PFSK-1 (cell line): ENCODE results near the gene CUL9.

Source experiments
- FOXP2 ChIP-seq: optimal IDR thresholded peaks from 2 replicates; pipeline ENCODE3; 2011; ENCODE audit warnings: borderline replicate concordance, control low read depth, inconsistent platforms; ENCODE audit not compliant: insufficient read depth; ENCODE audit errors: extremely low read length, extremely low read depth
- POLR2AphosphoS5 ChIP-seq: IDR thresholded peaks from 2 replicates; pipeline ENCODE4 v1.6.1; 2012; ENCODE audit warnings: low read depth, mild to moderate bottlenecking, control low read depth, low read length, moderate library complexity
- SIN3A ChIP-seq: IDR thresholded peaks from 2 replicates; pipeline ENCODE4 v1.6.1; 2012; ENCODE audit warnings: mild to moderate bottlenecking, low read length, moderate library complexity, borderline replicate concordance; ENCODE audit not compliant: insufficient read depth
- TAF1 ChIP-seq: IDR thresholded peaks from 2 replicates; pipeline ENCODE4 v1.6.1; 2012; ENCODE audit warnings: low read length, control low read depth, borderline replicate concordance; ENCODE audit not compliant: insufficient read depth
- TF ChIP-seq, protein P1 (sequence below), 2 experiments: IDR thresholded peaks; 2 replicates each; pipeline versions ENCODE4 v1.6.1 to v1.8.0; 2011 to 2012; ENCODE audit warnings: low read depth in 2 of 2, low read length in 2 of 2, control low read depth in 1 of 2, inconsistent platforms in 1 of 2, mild to moderate bottlenecking in 1 of 2, moderate library complexity in 1 of 2; ENCODE audit not compliant: insufficient read depth in 1 of 2

CUL9 gene

DNA sequence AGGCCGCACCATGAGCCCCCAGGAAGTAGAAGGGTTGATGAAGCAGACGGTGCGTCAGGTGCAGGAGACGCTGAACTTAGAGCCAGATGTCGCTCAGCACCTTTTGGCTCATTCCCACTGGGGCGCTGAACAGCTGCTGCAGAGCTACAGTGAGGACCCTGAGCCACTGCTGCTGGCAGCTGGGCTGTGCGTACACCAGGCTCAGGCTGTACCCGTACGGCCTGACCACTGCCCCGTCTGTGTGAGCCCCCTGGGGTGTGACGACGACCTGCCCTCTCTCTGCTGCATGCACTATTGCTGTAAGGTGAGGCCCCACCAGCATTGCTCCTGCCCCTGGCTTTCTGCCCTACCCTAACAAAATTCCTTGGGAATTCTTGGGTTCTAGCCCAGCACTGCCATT lies 34.2 kb downstream of the CUL9 start:
- TF ChIP-seq POLR2AphosphoS5 (no peak), TAF1 (no peak), SIN3A (no peak), FOXP2 (no peak)
- TF ChIP-seq, protein P1, sequence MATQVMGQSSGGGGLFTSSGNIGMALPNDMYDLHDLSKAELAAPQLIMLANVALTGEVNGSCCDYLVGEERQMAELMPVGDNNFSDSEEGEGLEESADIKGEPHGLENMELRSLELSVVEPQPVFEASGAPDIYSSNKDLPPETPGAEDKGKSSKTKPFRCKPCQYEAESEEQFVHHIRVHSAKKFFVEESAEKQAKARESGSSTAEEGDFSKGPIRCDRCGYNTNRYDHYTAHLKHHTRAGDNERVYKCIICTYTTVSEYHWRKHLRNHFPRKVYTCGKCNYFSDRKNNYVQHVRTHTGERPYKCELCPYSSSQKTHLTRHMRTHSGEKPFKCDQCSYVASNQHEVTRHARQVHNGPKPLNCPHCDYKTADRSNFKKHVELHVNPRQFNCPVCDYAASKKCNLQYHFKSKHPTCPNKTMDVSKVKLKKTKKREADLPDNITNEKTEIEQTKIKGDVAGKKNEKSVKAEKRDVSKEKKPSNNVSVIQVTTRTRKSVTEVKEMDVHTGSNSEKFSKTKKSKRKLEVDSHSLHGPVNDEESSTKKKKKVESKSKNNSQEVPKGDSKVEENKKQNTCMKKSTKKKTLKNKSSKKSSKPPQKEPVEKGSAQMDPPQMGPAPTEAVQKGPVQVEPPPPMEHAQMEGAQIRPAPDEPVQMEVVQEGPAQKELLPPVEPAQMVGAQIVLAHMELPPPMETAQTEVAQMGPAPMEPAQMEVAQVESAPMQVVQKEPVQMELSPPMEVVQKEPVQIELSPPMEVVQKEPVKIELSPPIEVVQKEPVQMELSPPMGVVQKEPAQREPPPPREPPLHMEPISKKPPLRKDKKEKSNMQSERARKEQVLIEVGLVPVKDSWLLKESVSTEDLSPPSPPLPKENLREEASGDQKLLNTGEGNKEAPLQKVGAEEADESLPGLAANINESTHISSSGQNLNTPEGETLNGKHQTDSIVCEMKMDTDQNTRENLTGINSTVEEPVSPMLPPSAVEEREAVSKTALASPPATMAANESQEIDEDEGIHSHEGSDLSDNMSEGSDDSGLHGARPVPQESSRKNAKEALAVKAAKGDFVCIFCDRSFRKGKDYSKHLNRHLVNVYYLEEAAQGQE (IDR thresholded peaks at IDR 0.05; ENCODE audit: insufficient read depth in 1 of 2, low read depth in 2 of 2, low read length in 2 of 2), result no peak

DNA sequence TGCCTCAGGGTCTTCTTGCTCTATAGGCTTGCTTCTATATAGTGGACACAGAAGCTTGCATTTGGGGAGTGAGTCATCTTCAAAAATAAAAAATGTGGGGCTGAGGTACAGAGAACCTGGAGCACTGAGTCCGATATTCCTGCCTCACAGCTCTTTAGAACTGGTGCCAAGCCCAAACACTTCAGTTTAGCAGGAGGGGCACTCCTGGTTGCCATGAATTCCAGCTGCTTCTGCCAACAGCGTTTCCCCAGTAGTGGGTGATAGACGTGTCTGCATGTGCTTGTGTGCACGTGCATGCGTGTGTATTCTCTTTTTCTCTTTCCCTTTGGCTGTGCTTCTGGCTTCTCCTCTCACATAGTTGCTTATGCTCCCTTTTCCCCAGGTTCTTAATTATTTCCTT lies 35.4 kb downstream of the CUL9 start:
- no peak for TF ChIP-seq FOXP2
- no peak for TF ChIP-seq POLR2AphosphoS5
- TF ChIP-seq, protein P1 (IDR thresholded peaks at IDR 0.05; ENCODE audit: insufficient read depth in 1 of 2, low read depth in 2 of 2, low read length in 2 of 2), result no peak
- TF ChIP-seq SIN3A, result no peak

DNA sequence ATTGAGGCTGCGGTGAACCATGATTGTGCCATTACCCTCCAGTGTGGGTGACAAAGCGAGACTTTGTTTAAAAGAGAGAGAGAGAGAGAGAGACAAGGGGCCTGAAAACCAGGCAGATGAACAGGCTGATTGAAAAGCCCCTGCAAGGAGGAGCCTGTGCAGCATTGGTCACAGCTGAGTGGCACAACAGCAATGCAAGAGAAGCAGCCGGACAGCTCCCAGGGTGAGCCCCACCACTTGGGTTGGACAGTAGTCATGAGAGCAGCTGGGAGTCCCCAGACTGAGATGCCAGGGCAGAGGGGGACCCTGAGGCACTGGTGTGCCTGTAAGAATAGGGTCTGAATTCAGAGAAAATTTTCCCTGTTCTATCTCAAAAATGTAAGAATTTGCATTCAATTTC lies 37.1 kb downstream of the CUL9 start:
- TF ChIP-seq, protein P1 (IDR thresholded peaks at IDR 0.05; ENCODE audit: insufficient read depth in 1 of 2, low read depth in 2 of 2, low read length in 2 of 2), result 0 out of 4 replicates have a peak, but pooled peaks of 1 of the 2 experiments have one; percentile 20
- TF ChIP-seq SIN3A, result no peak
- no peak for TF ChIP-seq FOXP2
- no peak for TF ChIP-seq TAF1
- TF ChIP-seq POLR2AphosphoS5, result no peak

DNA sequence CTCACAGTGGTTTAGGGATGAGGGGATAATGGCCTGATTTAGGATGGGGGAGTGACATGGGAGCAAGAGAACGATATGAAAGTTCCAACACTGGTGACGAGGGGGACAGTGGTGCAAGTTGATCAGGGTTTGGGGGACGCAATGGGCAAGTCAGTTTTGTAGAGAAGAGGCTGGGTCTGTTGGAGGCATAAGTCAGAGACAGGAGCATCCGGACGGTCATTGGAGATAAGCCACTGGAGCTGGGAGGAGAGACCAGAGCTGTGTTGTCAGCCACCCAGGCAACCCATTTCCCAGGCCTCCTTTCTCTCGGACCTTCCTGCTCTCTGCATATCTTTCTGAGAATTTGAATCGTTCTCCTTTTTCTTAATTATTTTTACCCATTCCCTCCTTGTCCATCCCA lies 37.8 kb downstream of the CUL9 start:
- TF ChIP-seq POLR2AphosphoS5, result no peak
- TF ChIP-seq, protein P1 (IDR thresholded peaks at IDR 0.05; ENCODE audit: insufficient read depth in 1 of 2, low read depth in 2 of 2, low read length in 2 of 2), result no peak

DNA sequence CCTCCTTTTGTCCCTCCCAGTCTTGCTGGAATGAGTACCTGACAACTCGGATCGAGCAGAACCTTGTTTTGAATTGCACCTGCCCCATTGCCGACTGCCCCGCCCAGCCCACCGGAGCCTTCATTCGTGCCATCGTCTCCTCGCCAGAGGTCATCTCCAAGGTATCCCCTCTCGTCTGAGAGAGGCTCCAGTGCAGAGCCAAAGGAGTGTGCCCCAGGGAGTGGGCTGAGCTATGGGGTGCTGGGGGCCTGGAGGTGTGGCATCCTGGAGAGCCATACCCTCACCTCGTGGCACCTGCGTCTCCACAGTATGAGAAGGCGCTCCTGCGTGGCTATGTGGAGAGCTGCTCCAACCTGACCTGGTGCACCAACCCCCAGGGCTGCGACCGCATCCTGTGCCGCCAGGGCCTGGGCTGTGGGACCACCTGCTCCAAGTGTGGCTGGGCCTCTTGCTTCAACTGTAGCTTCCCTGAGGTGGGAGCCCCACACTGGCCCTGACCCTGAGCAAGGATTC lies 38.5 kb downstream of the CUL9 start:
- TF ChIP-seq, protein P1 (IDR thresholded peaks at IDR 0.05; ENCODE audit: insufficient read depth in 1 of 2, low read depth in 2 of 2, low read length in 2 of 2), result no peak
- no peak for TF ChIP-seq SIN3A
- no peak for TF ChIP-seq FOXP2
- no peak for TF ChIP-seq TAF1
- TF ChIP-seq POLR2AphosphoS5, result no peak; the same call in 1 of the 2 replicates
